T-helper 17 cell (primary cell): ENCODE results near the gene PDE9A. TPM values are rescaled to one million over a fixed set of nuclear protein-coding genes. Genes with fewer than 3 reads are reported as not detected.

Experiments used
- ATAC-seq: fragments of 150-1000 bp; cut with Tn5 transposase; 2 replicates; pipeline ENCODE4 v1.10.0; 2021; ENCODE audit warnings: mild to moderate bottlenecking, moderate library complexity
- DNase-seq, 3 donors: peaks; one replicate each; pipeline versions ENCODE4 v3.0.0 to v3.0.0-alpha.2; 2020 to 2021
- H3K9me3 ChIP-seq: one replicate; pipeline ENCODE4 v1.7.0; 2013; ENCODE audit warnings: low read length, mild to moderate bottlenecking; ENCODE audit not compliant: control insufficient read depth, poor library complexity, severe bottlenecking
- H3K27ac Mint-ChIP-seq: one replicate; pipeline ENCODE4 v1.8.0; 2022; ENCODE audit warnings: mild to moderate bottlenecking, moderate library complexity, mixed read lengths
- H3K27me3 Mint-ChIP-seq: one replicate; pipeline ENCODE4 v1.8.0; 2022; ENCODE audit warnings: mixed read lengths
- H3K36me3 Mint-ChIP-seq: one replicate; pipeline ENCODE4 v1.8.0; 2022; ENCODE audit warnings: low read depth, mixed read lengths
- H3K4me1 Mint-ChIP-seq: one replicate; pipeline ENCODE4 v1.8.0; 2022; ENCODE audit warnings: mild to moderate bottlenecking, mixed read lengths
- H3K4me3 Mint-ChIP-seq: one replicate; pipeline ENCODE4 v1.8.0; 2022; ENCODE audit warnings: mild to moderate bottlenecking, moderate library complexity, mixed read lengths
- total RNA-seq, 4 donors: library from RNA in 2 of 4; stranded (reverse) in 2 of 4; gene quantifications; one replicate each; pipeline ENCODE4 v1.2.3 and lab custom pipeline; 2022 to 2026

Gene PDE9A
- total RNA-seq, 2 donors from 2014 or later: 4.9 to 6.6 TPM

DNA sequence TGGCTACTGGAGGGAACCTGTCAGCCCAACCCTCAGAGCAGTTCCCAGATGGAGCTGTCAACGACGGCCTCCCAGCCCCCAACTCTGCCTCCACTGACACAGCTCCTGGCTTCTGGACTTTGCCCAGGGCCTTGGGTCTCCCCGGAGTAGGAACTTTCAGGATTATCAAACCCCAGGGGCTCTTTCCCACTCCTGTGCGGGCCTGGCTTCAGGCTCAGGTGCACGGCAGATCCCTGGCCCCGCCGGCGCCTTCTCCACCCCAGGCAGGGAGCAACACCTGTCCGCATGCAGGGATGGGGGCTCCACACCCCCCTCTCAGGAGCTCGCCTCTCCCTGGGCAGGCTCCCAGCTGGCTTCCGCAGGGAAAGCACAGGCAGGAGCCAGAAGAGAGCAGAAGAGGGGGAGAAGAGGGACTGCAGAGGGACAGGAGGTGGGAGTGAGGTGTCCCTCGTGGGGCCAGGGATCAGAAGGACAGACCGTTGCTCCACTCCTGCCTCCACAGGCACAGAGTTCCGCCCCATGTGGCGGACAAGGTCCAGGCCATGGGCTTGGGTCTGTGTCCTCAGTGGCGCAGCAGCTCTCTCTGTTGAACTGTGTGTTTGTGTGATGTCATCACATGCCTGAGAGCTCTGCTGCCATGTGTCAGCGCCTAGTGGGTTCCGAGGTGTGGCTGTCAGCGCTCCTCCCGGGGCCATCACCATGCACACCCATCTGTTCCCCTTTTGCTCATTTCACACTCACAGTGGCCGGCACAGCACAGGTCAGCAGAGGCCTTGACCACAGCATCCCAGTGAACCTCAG is 107.7 kb downstream of the PDE9A start:
- H3K36me3 Mint-ChIP-seq: peaks cover 7% of the 10 kb centered on the region
- no peak for ATAC-seq
- DNase-seq: no peak
- H3K27ac Mint-ChIP-seq: no peak overlapping the region
- no peak overlapping the region for H3K4me3 Mint-ChIP-seq
- no peaks in the 10 kb centered on the region for H3K27me3 Mint-ChIP-seq
- H3K4me1 Mint-ChIP-seq: peaks cover 3% of the 10 kb centered on the region
- no peaks in the 10 kb centered on the region for H3K9me3 ChIP-seq

DNA sequence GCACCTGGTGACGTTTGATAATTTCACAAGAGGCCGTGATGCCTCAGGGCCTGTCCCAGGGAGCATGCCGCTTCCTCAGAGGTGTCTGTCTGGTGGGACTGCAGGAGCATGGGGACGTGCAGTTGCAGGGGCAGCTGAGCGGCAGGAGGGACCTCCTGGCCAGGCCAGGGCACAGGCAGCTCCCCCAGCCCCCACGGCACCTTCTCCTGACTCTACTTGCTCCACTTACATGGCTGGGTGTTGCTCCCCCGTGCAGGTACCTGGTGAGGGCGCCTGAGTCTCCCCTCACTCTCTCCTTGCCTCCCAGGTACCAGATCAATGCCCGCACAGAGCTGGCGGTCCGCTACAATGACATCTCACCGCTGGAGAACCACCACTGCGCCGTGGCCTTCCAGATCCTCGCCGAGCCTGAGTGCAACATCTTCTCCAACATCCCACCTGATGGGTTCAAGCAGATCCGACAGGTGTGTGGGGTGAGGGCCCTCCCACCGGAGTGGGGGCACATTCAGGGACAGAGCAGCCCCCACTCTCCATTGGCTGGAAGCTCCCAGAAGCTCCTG is 108.4 kb downstream of the PDE9A start:
- H3K4me3 Mint-ChIP-seq: no peak overlapping the region
- no peaks in the 10 kb centered on the region for H3K9me3 ChIP-seq
- peaks cover 7% of the 10 kb centered on the region for H3K36me3 Mint-ChIP-seq
- DNase-seq (no peak), ATAC-seq (no peak)
- no peaks in the 10 kb centered on the region for H3K27me3 Mint-ChIP-seq
- peak overlapping the region; percentile 24 for H3K27ac Mint-ChIP-seq
- peaks cover 3% of the 10 kb centered on the region for H3K4me1 Mint-ChIP-seq

GRCh38 chr21:42763581-42764442 is 110.4 kb downstream of the PDE9A start:
- no peaks in the 10 kb centered on the region for H3K27me3 Mint-ChIP-seq
- H3K36me3 Mint-ChIP-seq: peaks cover 7% of the 10 kb centered on the region
- no peak for DNase-seq

GRCh38 chr21:42764443-42764760 is 111.0 kb downstream of the PDE9A start:
- Mint-ChIP-seq H3K27me3 (no peaks in the 10 kb centered on the region), H3K27ac (no peak overlapping the region), H3K4me3 (no peak overlapping the region), H3K36me3 (peaks cover 6% of the 10 kb centered on the region), H3K4me1 (peaks cover 4% of the 10 kb centered on the region)
- DNase-seq: no peak
- ATAC-seq: no peak
- no peaks in the 10 kb centered on the region for H3K9me3 ChIP-seq

More at GRCh38 chr21:42763581-42764442, 110.4 kb downstream of the PDE9A start:
- Mint-ChIP-seq H3K4me3 (no peak overlapping the region), H3K4me1 (peaks cover 6% of the 10 kb centered on the region), H3K27ac (no peak overlapping the region)
- ATAC-seq: no peak
- H3K9me3 ChIP-seq: no peaks in the 10 kb centered on the region

DNA sequence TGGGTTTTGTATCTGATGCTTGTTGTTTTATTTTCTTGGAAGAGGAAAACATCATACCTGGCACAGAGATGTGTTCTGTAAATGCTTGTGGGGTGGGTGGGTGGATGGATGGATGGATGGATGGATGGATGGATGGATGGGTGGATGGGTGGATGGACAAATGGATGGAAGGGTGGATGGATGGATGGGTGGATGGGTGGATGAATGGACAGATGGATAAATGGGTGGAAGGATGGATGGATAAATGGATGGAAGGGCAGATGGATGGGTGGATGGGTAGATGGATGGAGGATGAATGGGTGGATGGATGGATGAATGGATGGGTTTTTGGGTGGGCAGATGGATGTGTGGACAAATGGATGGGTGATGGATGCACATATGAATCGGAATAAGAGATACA is 111.5 kb downstream of the PDE9A start:
- ATAC-seq: no peak
- no peaks in the 10 kb centered on the region for H3K27me3 Mint-ChIP-seq
- H3K9me3 ChIP-seq: no peaks in the 10 kb centered on the region
- H3K4me3 Mint-ChIP-seq: peak overlapping the region; percentile 10
- peaks cover 2% of the 10 kb centered on the region for H3K4me1 Mint-ChIP-seq
- H3K36me3 Mint-ChIP-seq: peaks cover 4% of the 10 kb centered on the region
- DNase-seq: no peak
- no peak overlapping the region for H3K27ac Mint-ChIP-seq

- no peaks in the 10 kb centered on the region for H3K27me3 Mint-ChIP-seq
- no peak for DNase-seq
- H3K36me3 Mint-ChIP-seq: peaks cover 4% of the 10 kb centered on the region
- H3K4me3 Mint-ChIP-seq: no peak overlapping the region
- peaks cover 2% of the 10 kb centered on the region for H3K4me1 Mint-ChIP-seq
- no peaks in the 10 kb centered on the region for H3K9me3 ChIP-seq
- no peak overlapping the region for H3K27ac Mint-ChIP-seq
- no peak for ATAC-seq
Observed at GRCh38 chr21:42765656-42766055, 112.2 kb downstream of the PDE9A start.

DNA sequence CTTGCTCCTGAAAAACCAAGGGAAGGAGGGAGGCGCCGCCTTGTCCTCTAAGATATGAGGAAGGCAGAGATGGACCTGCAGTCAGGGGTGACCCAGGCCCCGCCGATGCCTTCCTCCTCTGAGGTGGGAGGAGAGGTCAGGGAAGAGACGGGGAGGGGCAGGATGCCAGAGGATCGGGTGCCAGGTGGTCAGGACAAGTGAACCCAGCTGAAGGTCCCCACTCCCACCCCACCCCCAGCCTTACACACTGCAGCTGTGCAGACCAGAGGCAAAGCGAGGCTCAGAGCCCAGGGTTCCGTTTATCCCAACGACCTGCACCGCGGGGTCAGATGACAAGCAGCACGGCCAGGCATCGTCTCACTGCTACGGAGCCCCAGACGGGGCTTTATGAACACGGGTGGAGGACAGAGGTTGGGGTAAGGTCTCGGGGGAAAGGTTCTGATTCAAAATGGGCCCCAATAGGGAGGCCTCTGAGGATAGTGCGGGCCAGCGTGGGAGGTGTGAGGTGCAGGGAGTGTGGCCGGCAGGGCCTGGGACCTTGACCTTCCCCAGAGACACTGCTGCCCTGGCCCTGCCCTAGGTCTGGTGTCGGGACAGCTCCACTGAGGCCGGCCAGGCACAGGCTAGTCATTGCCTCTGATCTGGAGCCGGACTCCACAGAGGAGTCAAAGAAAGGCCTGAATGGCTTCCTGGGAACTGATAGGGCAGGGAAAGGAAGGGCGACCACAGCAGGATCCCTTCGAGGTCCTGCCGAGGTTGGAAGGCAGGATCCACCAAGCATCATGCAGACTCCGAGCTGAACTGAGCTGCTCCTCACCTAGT is 113.5 kb downstream of the PDE9A start:
- no peak overlapping the region for H3K4me3 Mint-ChIP-seq
- no peaks in the 10 kb centered on the region for H3K27me3 Mint-ChIP-seq
- peak overlapping the region; percentile 43 for H3K27ac Mint-ChIP-seq
- H3K4me1 Mint-ChIP-seq: peaks cover 4% of the 10 kb centered on the region
- DNase-seq: no peak
- peaks cover 4% of the 10 kb centered on the region for H3K36me3 Mint-ChIP-seq
- no peaks in the 10 kb centered on the region for H3K9me3 ChIP-seq
- ATAC-seq: no peak

GRCh38 chr21:42767561-42767835 is 114.1 kb downstream of the PDE9A start:
- Mint-ChIP-seq H3K4me1 (peaks cover 4% of the 10 kb centered on the region), H3K4me3 (no peak overlapping the region), H3K27me3 (no peaks in the 10 kb centered on the region), H3K36me3 (peaks cover 4% of the 10 kb centered on the region), H3K27ac (no peak overlapping the region)
- no peaks in the 10 kb centered on the region for H3K9me3 ChIP-seq
- ATAC-seq (no peak), DNase-seq (no peak)

GRCh38 chr21:42768324-42769121 is 115.1 kb downstream of the PDE9A start:
- ATAC-seq (no peak), DNase-seq (no peak)
- H3K4me1 Mint-ChIP-seq: peaks cover 4% of the 10 kb centered on the region
- no peak overlapping the region for H3K27ac Mint-ChIP-seq
- H3K27me3 Mint-ChIP-seq: no peaks in the 10 kb centered on the region
- no peaks in the 10 kb centered on the region for H3K9me3 ChIP-seq
- H3K4me3 Mint-ChIP-seq: no peak overlapping the region
- H3K36me3 Mint-ChIP-seq: peaks cover 4% of the 10 kb centered on the region

DNA sequence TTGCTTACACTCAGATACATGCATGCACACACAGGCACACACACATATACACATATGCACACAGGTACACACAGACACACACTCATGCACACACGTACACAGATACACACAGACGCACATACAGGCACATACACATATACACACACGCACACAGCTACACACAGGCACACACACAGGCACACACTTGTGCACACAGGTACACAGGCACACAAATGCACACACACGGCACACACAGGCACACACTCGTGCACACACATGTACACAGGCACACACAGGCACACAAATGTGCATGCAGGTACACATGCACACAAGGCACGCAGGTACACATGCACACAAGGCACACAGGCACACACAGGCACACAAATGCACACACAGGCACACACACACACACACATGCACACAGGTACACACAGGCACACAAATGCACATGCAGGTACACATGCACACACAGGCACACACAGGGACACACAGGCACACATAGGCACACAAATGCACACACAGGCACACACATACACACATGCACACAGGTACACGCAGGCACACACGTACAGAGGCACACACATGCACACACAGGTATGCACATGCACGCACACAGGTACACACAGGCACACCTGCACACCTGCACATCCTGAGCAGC is 115.9 kb downstream of the PDE9A start:
- no peaks in the 10 kb centered on the region for H3K9me3 ChIP-seq
- no peak for DNase-seq
- H3K4me3 Mint-ChIP-seq: no peak overlapping the region
- no peak for ATAC-seq
- H3K4me1 Mint-ChIP-seq: peaks cover 4% of the 10 kb centered on the region
- no peaks in the 10 kb centered on the region for H3K27me3 Mint-ChIP-seq
- H3K36me3 Mint-ChIP-seq: peaks cover 4% of the 10 kb centered on the region
- H3K27ac Mint-ChIP-seq: no peak overlapping the region

DNA sequence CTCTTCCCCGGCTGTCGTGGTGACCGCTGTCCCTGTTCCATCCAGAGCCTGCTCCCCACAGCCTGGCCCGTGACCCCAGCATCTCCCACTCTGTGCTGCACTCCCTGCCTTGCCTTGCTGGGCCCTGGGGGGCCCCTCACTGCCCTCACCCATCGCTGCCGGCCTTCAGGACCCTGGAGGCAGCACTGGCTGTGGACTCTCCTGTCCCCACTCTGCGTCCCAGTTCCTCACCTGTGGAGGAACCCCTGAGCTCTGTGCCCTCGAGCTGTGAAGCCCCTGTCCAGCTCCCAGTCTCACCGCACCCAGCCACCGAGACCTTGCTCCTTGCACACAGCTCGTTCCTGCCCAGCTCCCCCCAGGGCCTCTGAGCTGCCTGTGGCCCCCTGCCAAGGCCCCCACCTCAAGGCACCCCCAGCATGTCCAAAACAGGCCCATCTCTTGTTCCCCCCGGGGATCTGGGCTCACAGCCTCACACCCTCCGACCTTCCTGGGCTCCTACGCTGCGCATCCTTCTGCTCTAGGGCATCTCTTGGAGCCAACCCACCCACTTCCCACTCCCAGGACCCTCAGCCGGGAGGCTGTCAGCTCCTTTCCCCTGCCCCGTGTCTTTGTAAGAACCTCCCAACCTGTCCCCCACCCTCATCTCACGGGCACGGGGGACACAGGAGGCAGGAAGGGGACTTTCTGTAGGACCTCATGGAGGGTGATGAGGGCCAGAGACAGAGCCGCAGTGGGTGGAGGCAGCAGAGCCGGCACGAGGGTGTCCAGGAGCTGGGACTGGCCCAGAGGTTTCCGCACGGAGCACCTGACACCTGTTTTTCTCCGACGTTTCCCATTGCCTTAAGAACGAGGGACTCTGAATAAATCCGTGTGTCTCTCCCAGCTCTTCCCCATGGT is 116.6 kb downstream of the PDE9A start:
- no peaks in the 10 kb centered on the region for H3K9me3 ChIP-seq
- no peak for DNase-seq
- Mint-ChIP-seq H3K4me3 (no peak overlapping the region), H3K36me3 (peaks cover 1% of the 10 kb centered on the region), H3K27me3 (no peaks in the 10 kb centered on the region), H3K4me1 (peaks cover 4% of the 10 kb centered on the region), H3K27ac (no peak overlapping the region)
- ATAC-seq: no peak
